D721Med (cell line): ENCODE results near the gene ERVFRD-1.

Source experiments
- DNase-seq: peaks from one replicate; pipeline ENCODE4 v3.0.0; 2011; ENCODE audit warnings: low spot score; ENCODE audit not compliant: insufficient read length
- FAIRE-seq: peaks from 2 replicates; lab custom pipeline; 2011; peaks lifted over from hg19 to GRCh38; lab: Jason Lieb, UNC
- TF ChIP-seq, protein P1 (sequence below): IDR thresholded peaks from 2 replicates; pipeline ENCODE4 v1.5.1; 2012; ENCODE audit warnings: mild to moderate bottlenecking, control low read depth; ENCODE audit not compliant: insufficient read depth; ENCODE audit errors: missing control alignments

Gene ERVFRD-1

GRCh38 chr6:11076540-11076939 lies 35.0 kb downstream of the ERVFRD-1 start:
- FAIRE-seq, result no peak
- DNase-seq, result no peak
- TF ChIP-seq, protein P1, sequence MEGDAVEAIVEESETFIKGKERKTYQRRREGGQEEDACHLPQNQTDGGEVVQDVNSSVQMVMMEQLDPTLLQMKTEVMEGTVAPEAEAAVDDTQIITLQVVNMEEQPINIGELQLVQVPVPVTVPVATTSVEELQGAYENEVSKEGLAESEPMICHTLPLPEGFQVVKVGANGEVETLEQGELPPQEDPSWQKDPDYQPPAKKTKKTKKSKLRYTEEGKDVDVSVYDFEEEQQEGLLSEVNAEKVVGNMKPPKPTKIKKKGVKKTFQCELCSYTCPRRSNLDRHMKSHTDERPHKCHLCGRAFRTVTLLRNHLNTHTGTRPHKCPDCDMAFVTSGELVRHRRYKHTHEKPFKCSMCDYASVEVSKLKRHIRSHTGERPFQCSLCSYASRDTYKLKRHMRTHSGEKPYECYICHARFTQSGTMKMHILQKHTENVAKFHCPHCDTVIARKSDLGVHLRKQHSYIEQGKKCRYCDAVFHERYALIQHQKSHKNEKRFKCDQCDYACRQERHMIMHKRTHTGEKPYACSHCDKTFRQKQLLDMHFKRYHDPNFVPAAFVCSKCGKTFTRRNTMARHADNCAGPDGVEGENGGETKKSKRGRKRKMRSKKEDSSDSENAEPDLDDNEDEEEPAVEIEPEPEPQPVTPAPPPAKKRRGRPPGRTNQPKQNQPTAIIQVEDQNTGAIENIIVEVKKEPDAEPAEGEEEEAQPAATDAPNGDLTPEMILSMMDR, result no peak

GRCh38 chr6:11072101-11072500 lies 39.4 kb downstream of the ERVFRD-1 start:
- FAIRE-seq (no peak), DNase-seq (no peak)
- TF ChIP-seq, protein P1, result no peak

GRCh38 chr6:11069760-11070159 lies 41.8 kb downstream of the ERVFRD-1 start:
- FAIRE-seq, result no peak
- DNase-seq, result no peak
- TF ChIP-seq, protein P1, result no peak

GRCh38 chr6:11067348-11067747 lies 44.2 kb downstream of the ERVFRD-1 start:
- TF ChIP-seq, protein P1, result no peak
- FAIRE-seq, result no peak
- DNase-seq, result no peak

DNA sequence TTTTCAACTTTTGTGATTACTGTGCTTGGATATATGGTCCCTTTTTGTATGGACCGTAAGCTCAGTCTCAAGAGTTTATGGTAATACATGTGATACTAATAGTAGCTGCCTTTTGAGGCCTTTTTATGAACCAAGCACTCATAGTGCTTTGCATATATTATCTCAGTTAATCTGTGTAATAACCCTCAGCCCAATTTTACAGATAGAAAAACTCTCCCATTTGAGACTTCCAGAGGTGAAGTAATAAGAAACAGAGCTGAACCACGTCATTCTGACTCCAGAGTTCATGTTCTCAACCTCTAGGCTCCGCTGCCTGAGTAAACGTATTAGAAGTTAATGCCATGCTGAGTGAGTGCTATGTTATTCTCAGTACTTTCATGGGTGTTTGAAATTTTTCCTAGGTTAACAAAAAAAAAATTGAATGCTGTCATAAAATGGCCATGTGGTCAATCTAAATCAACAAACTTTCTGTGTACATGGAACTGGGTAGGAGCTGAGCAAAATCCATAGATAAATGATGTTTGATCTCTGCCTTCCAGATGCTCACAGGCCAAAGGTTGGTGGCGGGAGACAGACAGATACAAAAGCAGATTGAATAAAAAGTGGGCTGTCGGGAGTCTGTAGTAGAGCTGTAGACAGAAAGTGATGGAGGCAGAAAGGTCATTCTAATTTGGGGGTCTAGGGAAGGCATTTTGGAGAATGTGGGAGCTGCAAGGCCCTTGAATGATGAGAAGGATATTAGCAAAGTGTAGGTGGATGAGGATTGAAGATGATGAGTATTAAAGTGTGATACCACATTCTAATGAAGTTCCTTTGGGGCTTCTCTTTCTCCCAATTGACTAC lies 44.8 kb downstream of the ERVFRD-1 start:
- TF ChIP-seq, protein P1, result no peak
- no peak for DNase-seq
- FAIRE-seq, result peak; percentile 16

DNA sequence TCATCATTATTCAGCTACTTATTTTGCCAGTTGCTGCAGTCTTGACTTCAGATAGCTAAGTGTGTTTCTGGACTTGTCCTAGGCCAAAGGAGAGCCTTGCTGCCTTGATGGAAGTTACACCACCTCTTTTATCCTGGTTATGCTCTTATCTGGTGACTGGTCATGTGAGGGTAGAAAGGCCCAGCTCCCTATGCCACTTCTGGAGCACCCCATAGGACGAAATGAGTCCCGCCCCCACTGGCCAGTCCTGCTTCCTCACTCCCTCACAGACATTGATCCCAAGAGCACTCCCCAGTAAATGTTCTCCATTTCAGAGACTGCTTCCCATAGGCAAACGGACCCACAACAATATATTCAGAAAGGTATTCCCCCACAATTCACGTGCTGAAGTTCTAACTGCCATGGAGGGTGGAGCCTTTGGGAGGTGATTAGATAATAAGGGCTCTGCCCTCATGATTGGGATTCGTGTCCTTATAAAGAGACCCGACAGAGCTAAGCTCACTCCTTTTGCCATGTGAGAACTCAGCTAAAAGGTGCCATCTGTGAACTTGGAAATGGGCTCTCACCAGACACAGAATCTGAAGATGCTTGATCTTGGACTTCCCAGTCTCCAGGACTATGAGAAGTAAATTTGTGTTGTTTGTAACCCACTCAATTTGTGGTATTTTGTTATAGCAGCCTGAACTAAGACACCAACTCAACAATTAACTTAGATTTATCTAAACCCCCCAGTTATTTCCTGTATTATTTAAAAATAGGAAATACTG lies 45.9 kb downstream of the ERVFRD-1 start:
- FAIRE-seq (peak; percentile 84), DNase-seq (no peak)
- TF ChIP-seq, protein P1, result no peak
